HCT116 (cell line): ENCODE results near the gene GALNS. TPM values are rescaled to one million over a fixed set of nuclear protein-coding genes. Genes with fewer than 3 reads are reported as not detected.

ENCODE experiments used
- ATAC-seq: fragments of 200-7000 bp; cut with Tn5 transposase; 2 replicates; pipeline ENCODE4 v1.9.1; 2020; ENCODE audit warnings: mild to moderate bottlenecking, moderate library complexity
- BruUV-seq: library from RNA; stranded (reverse); fragments of 400-500 nt; replicated peaks from 2 replicates; lab custom pipeline; 2021; lab: Mats Ljungman, UMichigan
- CTCF ChIA-PET: fragments of 300-600 bp; sonication (Branson Sonifier 250); formaldehyde crosslinking; loops from one replicate; lab custom pipeline; 2021; ENCODE audit warnings: antibody characterized with exemption; lab: Charles Lee
- POLR2A ChIA-PET: fragments of 300-600, 350-600 bp; sonication (Branson Sonifier 250); formaldehyde crosslinking; loops from one replicate; lab custom pipeline; 2021; ENCODE audit warnings: antibody characterized with exemption; lab: Charles Lee
- RAD21 ChIA-PET, 2 experiments: fragments of 300-600 bp; sonication (Branson Sonifier 250); formaldehyde crosslinking; loops; one replicate each; lab custom pipeline; 2023; ENCODE audit warnings: low total read pairs in 2 of 2; ENCODE audit not compliant: uncharacterized antibody in 2 of 2, unreplicated experiment in 2 of 2, low non-redundant PET in 1 of 2; lab: Charles Lee
- DNase-seq: peaks from one replicate; pipeline ENCODE4 v3.0.0-alpha.2; 2010; ENCODE audit warnings: low read depth, low spot score
- H2AFZ ChIP-seq: fragments of 200-600 bp; shearing (Covaris generic), sonication (generic); 2 replicates; pipeline ENCODE4 v1.6.1; 2017; ENCODE audit warnings: low read depth, mixed run types, mixed read lengths, antibody characterized with exemption, low read length; ENCODE audit not compliant: poor library complexity, severe bottlenecking
- H3K27ac ChIP-seq: 2 replicates; pipeline ENCODE4 v1.5.1; 2012; ENCODE audit warnings: low read depth, low read length
- H3K27me3 ChIP-seq: fragments of 200-600 bp; sonication (generic); 2 replicates; pipeline ENCODE4 v1.6.1; 2016; ENCODE audit warnings: mixed run types, low read length, mixed read lengths; ENCODE audit not compliant: insufficient read depth
- H3K36me3 ChIP-seq, 2 experiments: fragments of 200-500 bp in 1 of 2; fragments of 200-600 bp in 1 of 2; sonication (Bioruptor generic) in 1 of 2; sonication (generic) in 1 of 2; 2 replicates each; pipeline versions ENCODE4 v1.5.1 to v1.6.1; 2014 to 2016; ENCODE audit warnings: low read length in 2 of 2, inconsistent platforms in 1 of 2, mixed read lengths in 1 of 2, mixed run types in 1 of 2; ENCODE audit not compliant: insufficient read depth in 2 of 2, control insufficient read depth in 1 of 2
- H3K4me1 ChIP-seq, 2 experiments: fragments of 200-600 bp in 1 of 2; sonication (generic) in 1 of 2; 2 replicates each; pipeline versions ENCODE4 v1.5.1 to v1.6.1; 2012 to 2017; ENCODE audit warnings: low read length in 2 of 2, inconsistent platforms in 1 of 2, mild to moderate bottlenecking in 1 of 2, mixed read lengths in 1 of 2, mixed run types in 1 of 2, moderate library complexity in 1 of 2; ENCODE audit not compliant: insufficient read depth in 2 of 2, control insufficient read depth in 1 of 2
- H3K4me2 ChIP-seq: fragments of 200-600 bp; sonication (generic); 2 replicates; pipeline ENCODE4 v1.6.1; 2017; ENCODE audit warnings: mixed run types, low read length, mixed read lengths
- H3K4me3 ChIP-seq, 2 experiments: fragments of 200-600 bp in 1 of 2; sonication (generic) in 1 of 2; replicated peaks in 1 of 2; 2 replicates each; pipeline ENCODE4 v1.5.1; 2011 to 2016; ENCODE audit warnings: low read length in 2 of 2, control low read depth in 1 of 2, low read depth in 1 of 2, mild to moderate bottlenecking in 1 of 2, mixed read lengths in 1 of 2, mixed run types in 1 of 2
- H3K79me2 ChIP-seq: fragments of 200-600 bp; sonication (generic); 2 replicates; pipeline ENCODE4 v1.6.1; 2017; ENCODE audit warnings: mild to moderate bottlenecking, mixed run types, low read length, moderate library complexity, mixed read lengths; ENCODE audit not compliant: insufficient read depth
- H3K9ac ChIP-seq: fragments of 200-600 bp; sonication (generic); 2 replicates; pipeline ENCODE4 v1.6.1; 2016; ENCODE audit warnings: low read length, mixed read lengths
- H3K9me2 ChIP-seq: fragments of 200-600 bp; sonication (generic), shearing (Covaris generic); 2 replicates; pipeline ENCODE4 v1.6.1; 2017; ENCODE audit warnings: mixed run types, mild to moderate bottlenecking, moderate library complexity; ENCODE audit not compliant: insufficient read depth
- H3K9me3 ChIP-seq, 2 experiments: fragments of 200-500 bp in 1 of 2; fragments of 200-600 bp in 1 of 2; sonication (Bioruptor generic) in 1 of 2; sonication (generic) in 1 of 2; 2 replicates each; pipeline ENCODE4 v1.6.1; 2014 to 2017; ENCODE audit warnings: low read length in 2 of 2, mixed read lengths in 2 of 2, inconsistent platforms in 1 of 2, low read depth in 1 of 2, mild to moderate bottlenecking in 1 of 2, mixed run types in 1 of 2, moderate library complexity in 1 of 2; ENCODE audit not compliant: control insufficient read depth in 1 of 2, insufficient read depth in 1 of 2
- H4K20me1 ChIP-seq: fragments of 200-600 bp; sonication (generic), shearing (Covaris generic); 2 replicates; pipeline ENCODE4 v1.6.1; 2017; ENCODE audit warnings: mixed run types, mild to moderate bottlenecking, moderate library complexity; ENCODE audit not compliant: insufficient read depth
- ATF3 ChIP-seq: IDR thresholded peaks from 2 replicates; pipeline ENCODE4 v1.6.1; 2012
- CBX3 ChIP-seq: IDR thresholded peaks from 2 replicates; pipeline ENCODE4 v1.6.1; 2012; ENCODE audit warnings: low read depth
- CEBPB ChIP-seq: IDR thresholded peaks from 2 replicates; pipeline ENCODE4 v1.6.1; 2012; ENCODE audit warnings: low read depth
- EGR1 ChIP-seq: IDR thresholded peaks from 2 replicates; pipeline ENCODE4 v1.6.1; 2012; ENCODE audit warnings: low read depth
- ELF1 ChIP-seq: IDR thresholded peaks from 2 replicates; pipeline ENCODE4 v1.6.1; 2012; ENCODE audit warnings: low read depth, borderline replicate concordance
- EZH2 ChIP-seq: fragments of 200-600 bp; sonication (generic); IDR thresholded peaks from 2 replicates; pipeline ENCODE4 v1.6.1; 2017; ENCODE audit warnings: antibody characterized with exemption, mixed run types
- FOSL1 ChIP-seq: IDR thresholded peaks from 2 replicates; pipeline ENCODE4 v1.6.1; 2012; ENCODE audit warnings: low read depth
- JUND ChIP-seq: IDR thresholded peaks from 2 replicates; pipeline ENCODE4 v1.6.1; 2012
- MAX ChIP-seq: IDR thresholded peaks from 2 replicates; pipeline ENCODE4 v1.6.1; 2012
- POLR2A ChIP-seq: IDR thresholded peaks from 2 replicates; pipeline ENCODE4 v1.7.0; 2011; ENCODE audit warnings: borderline replicate concordance; ENCODE audit not compliant: insufficient read depth, insufficient read length; ENCODE audit errors: extremely low read depth
- POLR2AphosphoS5 ChIP-seq: IDR thresholded peaks from 2 replicates; pipeline ENCODE4 v1.6.1; 2011; ENCODE audit warnings: mild to moderate bottlenecking, low read depth, low read length, moderate library complexity
- RAD21 ChIP-seq: IDR thresholded peaks from 2 replicates; pipeline ENCODE4 v1.6.1; 2012; ENCODE audit warnings: low read depth, mild to moderate bottlenecking
- REST ChIP-seq: IDR thresholded peaks from 2 replicates; pipeline ENCODE4 v1.6.1; 2012; ENCODE audit warnings: low read depth
- SIN3A ChIP-seq: IDR thresholded peaks from 2 replicates; pipeline ENCODE4 v1.6.1; 2012; ENCODE audit warnings: low read depth
- TCF7L2 ChIP-seq: IDR thresholded peaks from 2 replicates; pipeline ENCODE4 v1.7.0; 2011; ENCODE audit warnings: borderline replicate concordance, inconsistent platforms; ENCODE audit not compliant: insufficient read depth, insufficient read length; ENCODE audit errors: extremely low read depth
- YY1 ChIP-seq: IDR thresholded peaks from 2 replicates; pipeline ENCODE4 v1.6.1; 2011; ENCODE audit warnings: low read length, low read depth, moderate library complexity, mild to moderate bottlenecking; ENCODE audit not compliant: insufficient replicate concordance; ENCODE audit errors: extremely low read depth
- ZBTB33 ChIP-seq: IDR thresholded peaks from 2 replicates; pipeline ENCODE4 v1.6.1; 2011; ENCODE audit warnings: mild to moderate bottlenecking, low read length, moderate library complexity; ENCODE audit not compliant: insufficient replicate concordance; ENCODE audit errors: extremely low read depth
- ZFX ChIP-seq: fragments of 450-650 bp; IDR thresholded peaks from 2 replicates; pipeline ENCODE4 v1.6.1; 2017
- intact Hi-C: fragments of 100-400 bp; cut with micrococcal nuclease; formaldehyde crosslinking; loops from 2 replicates; pipeline ENCODE4 v1.10.0; 2022
- total RNA-seq: library from RNA; stranded (reverse); gene quantifications from one replicate; pipeline ENCODE4 v1.2.1, GENCODE V29; 2021; ENCODE audit not compliant: unreplicated experiment

GALNS gene
- total RNA-seq, 1 experiment from 2014 or later = 44.6 TPM

- DNase-seq = no peak
- no TSS peak for BruUV-seq
These were observed 89.1 kb downstream of the GALNS start for GRCh38 chr16:88767546-88768070.

More at GRCh38 chr16:88767546-88768070, 89.1 kb downstream of the GALNS start:
- H3K27me3 ChIP-seq = no peaks in the 10 kb centered on the region
- intact Hi-C loops = no loop called here
- no peaks in the 10 kb centered on the region for H3K9me3 ChIP-seq
- peaks cover 19% of the 10 kb centered on the region; the same call in 1 of the 2 replicates for H4K20me1 ChIP-seq
- H3K4me2 ChIP-seq = no peak overlapping the region
- H3K79me2 ChIP-seq = peaks cover 99% of the 10 kb centered on the region
- H3K4me3 ChIP-seq = no peak overlapping the region
- peak overlapping the region; percentile 92; the same call in 1 of the 2 replicates for H3K27ac ChIP-seq
- peaks cover 2 to 17% of the 10 kb centered on the region in 2 experiments; a peak in 1 of 4 replicates for H3K36me3 ChIP-seq
- ATAC-seq = no peak
- H3K9me2 ChIP-seq = no peaks in the 10 kb centered on the region
- POLR2A ChIA-PET = no interaction called here
- RAD21 ChIA-PET = no interaction called here
- H2AFZ ChIP-seq = no peak overlapping the region
- TF ChIP-seq EGR1 = no peak
- no peak for TF ChIP-seq CBX3
- no peak for TF ChIP-seq FOSL1
- no peak for TF ChIP-seq POLR2AphosphoS5
- no peak for TF ChIP-seq TCF7L2
- no peak for TF ChIP-seq ATF3
- no peak for TF ChIP-seq REST
- no peak for TF ChIP-seq ZBTB33
- no peak for TF ChIP-seq ELF1
- TF ChIP-seq MAX = no peak
- no peak for TF ChIP-seq JUND
- TF ChIP-seq RAD21 = no peak
- no peak for TF ChIP-seq POLR2A
- no peak for TF ChIP-seq CEBPB
- TF ChIP-seq YY1 = no peak
- TF ChIP-seq SIN3A = no peak
- no peak for TF ChIP-seq ZFX
- TF ChIP-seq EZH2 = no peak
- CTCF ChIA-PET = interaction anchor here (1.0 kb wide), 1 partner anchor 30 kb away, joined by 4 read pairs; no protein-coding TSS in a partner anchor
- H3K4me1 ChIP-seq = peaks cover 50 to 98% of the 10 kb centered on the region in 2 experiments
- H3K9ac ChIP-seq = no peak overlapping the region
